T-helper 1 cell treated with Interleukin-12 subunit alpha and Interleukin-12 subunit beta and Interleukin-4 antibody, amounts not matched to agents 30 ng/mL and 1 ng/mL, for 36 hours (primary cell): Measurements from ENCODE around the gene KCNC1. TPM values are rescaled to one million over a fixed set of nuclear protein-coding genes. Genes with fewer than 3 reads are reported as not detected.

Source experiments
- intact Hi-C: fragments of 100-400 bp; cut with micrococcal nuclease; formaldehyde crosslinking; loops from one replicate; pipeline ENCODE4 v1.15.1; 2024
- total RNA-seq: library from RNA; stranded (reverse); gene quantifications from 2 replicates; pipeline ENCODE4 v1.2.3, GENCODE V29; 2022

KCNC1 gene
- total RNA-seq, 1 donor from 2014 or later: not detected

DNA sequence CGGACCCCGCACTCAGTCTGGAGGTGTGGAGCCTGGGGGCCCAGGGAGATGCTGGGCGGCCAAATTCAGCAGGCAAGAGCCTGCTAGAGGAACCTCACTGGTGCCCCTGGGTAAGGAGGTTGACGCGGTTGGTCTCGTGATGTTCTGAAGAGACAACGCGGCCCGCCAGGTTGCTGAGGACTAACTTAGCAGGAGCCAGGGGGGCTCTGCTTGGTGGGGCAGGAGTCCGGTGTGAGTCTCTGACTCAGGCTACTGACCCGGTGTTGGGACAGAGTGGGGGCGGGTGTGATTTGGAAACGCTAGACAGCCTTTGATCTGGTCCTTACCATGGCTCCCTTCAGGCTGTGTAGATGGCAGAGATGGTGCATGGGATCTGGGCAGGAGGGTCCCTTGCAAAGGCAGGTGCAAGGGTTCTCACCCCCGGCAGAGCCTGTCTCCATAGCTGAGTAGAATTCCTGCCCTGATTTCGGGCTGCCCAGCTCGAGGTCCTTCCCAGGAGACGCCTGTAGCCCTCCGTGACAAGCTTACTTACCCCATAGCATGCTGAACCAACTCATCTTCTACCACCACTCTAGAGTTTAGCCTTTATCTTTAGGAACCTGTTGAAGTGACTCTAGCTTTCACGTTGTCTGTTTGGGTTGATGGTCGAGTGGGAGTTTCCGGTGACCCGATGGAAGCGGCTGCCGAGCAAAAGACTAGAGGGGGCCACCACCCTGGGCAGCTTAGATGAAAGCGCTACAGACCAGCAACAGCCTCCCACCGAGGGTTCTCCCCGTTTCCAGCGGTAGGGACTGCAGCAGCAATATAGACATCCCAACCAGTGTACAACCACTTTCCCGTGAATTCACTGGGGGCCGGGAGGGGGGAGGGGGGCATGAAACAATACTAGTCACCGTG is 38.4 kb downstream of the KCNC1 start:
- intact Hi-C loops: no loop called here

DNA sequence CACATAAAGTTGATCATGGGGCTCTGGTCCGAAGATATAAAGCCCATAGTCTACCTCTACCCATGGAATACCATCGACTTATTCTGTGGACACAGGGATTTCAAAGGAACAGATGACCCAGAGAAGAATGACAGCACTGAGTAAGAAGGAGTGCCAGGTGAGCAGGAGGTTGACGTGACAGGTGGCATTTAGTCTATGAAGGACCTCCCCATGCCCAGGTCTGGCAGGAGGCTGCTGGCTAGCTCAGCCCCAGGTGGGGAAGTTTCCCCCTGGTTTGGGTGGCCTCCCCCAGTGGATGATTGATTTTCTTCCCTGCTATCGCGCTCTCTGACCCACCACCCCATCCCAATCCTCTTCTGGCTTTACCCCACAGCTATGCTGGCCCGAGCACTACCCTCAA is 39.1 kb downstream of the KCNC1 start:
- intact Hi-C loops: no loop called here

DNA sequence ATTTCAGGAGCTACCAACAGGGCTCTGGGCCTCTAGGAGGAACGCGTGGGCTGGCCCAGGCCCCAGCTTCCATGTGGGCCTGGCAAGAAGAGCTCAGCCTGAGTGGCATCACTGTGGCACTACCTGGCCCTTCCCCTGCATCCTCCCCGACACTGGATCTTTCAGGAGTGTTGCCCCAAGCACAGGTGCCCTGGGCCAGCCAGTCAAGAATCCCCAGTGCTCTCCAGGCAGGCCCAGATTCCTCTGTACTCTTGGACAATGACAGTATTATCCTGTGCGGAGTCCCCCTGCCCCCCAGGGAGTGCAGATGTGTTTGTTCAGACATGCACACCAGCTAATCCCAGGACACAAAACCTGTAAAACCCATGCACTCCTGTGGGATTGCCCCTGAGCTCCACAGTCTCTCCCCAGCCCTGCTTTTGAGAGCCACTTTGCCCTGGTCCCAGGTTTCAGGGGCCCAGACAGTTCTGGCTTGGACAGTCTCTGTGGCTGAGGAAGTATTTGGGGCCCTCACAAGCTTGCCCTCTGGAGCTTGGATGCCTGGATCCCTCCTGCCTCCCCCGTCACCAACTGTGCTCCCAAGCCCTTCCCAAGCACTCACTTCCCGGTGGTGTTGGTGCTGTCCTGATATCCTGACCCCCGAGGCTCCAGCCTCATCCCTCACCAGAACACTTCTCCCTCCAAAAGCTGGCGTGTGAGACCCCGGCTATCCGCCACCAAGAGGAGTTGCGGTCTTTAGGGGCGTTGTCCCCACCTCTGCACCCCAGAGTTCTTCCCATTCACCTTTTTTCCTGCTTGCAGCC is 39.9 kb downstream of the KCNC1 start:
- intact Hi-C loops: no loop called here

DNA sequence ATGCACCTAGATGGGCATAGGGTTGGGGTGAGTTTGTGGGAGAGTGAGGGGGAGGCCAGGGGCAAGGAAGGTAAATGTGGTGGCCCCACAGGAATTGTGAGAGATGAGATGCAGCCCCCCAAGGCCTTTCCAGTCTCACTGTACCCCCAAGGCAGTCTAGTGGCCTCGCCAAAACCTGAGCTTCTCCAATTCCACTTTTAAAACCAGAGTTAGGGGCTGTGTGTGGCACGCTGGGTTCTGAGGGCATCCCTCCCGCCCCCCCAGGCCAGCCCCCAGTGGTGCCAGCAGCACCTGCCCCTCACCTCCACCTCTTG is 40.4 kb downstream of the KCNC1 start:
- intact Hi-C loops: no loop called here

DNA sequence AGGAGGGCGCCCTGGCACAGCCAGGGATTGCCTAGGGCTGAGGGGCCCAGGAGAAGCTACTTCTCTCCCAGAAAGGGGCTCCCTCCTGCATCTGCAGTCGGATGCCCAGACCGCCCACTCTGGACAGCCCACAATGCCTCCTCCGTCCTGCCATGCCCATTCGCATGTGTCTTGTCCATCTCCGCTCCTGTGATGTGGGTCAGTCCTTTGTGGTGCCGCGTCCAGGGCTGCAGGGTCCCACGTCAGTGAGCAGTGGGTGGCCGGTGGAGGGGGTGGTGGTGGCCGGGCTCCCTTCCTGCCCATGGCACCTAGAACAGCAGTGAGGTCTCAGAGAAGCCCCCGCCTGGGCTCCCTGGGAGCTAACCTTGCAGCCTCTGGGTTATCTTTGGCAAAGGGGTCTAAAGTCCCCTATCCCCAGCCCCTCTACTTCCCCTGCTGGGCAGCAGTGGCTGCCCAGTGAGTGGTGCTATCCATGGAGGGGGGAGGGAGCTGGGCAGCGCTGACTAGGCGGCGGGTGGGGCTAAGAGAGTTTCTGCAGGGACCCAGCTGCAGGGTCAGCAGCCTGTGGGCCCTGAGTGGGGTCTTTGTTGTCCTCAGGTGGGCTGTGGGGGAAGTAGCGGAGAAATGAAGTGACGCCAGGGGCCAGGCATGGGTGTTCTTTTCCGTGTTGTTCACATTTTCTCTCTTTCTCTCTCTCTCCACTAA is 41.1 kb downstream of the KCNC1 start:
- intact Hi-C loops: no loop called here

DNA sequence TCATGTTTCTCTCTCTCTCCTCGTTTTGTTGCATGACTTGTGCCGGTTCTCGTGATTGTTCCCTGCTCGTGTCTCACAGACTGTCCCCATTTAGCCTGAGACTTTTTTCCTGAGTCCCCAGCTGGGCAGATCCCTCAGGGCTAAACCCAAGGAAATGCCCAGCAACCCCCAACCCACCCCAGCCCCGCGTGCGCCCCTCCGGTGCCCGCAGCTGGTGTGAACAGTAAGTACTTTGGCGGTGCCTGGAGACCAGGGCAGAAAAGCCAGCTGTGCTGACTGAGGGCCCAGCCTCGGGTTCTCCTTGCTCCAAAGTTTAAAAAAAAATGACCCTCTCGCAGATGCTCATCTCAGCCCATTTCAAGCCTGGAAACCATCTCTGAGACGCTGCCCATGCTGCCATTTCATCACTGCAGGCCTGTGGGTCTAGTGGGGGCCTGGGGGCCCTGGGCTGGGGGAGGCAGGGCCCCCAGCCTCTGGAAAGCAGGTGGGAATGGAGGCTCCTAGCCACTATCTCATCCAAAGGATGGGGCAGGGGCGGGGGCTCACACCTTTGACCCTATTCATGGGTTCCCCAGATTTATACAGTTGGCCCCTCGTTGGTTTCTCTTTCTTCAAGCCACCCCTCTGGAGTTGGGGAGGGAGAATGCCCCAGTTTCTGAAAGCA is 41.8 kb downstream of the KCNC1 start:
- intact Hi-C loops: no loop called here

DNA sequence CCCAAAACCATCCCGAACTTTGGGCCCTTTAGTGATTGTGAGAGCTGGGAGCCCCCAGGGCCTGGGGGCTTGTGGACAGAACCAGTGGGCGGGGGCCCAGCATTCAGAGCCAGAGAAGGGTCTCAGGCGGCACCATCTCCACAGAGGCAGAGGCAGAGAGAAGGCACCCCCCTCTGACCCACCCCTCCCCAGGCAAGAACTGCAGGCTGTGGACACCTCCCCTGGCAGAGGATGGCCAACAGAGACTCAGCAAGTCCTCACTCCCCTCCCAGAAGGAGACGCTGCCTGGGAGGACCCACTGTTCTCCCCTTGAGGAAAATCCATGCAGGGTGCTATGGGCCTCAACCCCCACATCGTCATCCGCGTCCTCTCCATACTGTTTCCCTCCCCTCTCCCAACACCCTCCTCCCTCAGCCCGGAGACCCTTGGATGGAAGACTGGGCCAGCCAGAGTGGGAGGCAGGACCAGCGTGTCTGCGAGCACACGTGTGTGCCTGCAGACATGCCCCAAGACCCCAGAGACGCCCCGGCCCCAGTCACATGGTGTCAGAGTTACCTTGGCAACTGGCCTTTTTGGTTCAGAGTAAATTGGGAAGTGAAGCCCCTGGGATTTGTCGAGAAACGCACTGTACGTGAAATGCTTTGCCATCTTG is 42.6 kb downstream of the KCNC1 start:
- intact Hi-C loops: no loop called here

DNA sequence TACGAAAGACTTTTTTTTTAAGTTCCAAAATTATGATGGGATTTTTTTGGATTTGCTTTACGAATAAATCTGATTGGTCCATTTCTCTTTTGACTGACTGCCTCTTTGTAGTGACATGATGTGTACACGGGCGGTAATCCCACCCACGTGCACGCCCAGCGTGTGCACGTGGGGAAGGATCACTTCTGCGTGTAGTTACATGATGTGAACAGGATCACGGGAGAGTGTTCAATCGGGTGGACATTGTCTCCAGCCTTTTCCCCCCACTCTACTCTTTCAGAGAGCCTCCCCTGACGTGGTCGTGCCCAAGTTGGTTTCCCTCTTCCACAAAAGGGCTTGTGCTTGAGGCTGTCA is 43.1 kb downstream of the KCNC1 start:
- intact Hi-C loops: no loop called here

DNA sequence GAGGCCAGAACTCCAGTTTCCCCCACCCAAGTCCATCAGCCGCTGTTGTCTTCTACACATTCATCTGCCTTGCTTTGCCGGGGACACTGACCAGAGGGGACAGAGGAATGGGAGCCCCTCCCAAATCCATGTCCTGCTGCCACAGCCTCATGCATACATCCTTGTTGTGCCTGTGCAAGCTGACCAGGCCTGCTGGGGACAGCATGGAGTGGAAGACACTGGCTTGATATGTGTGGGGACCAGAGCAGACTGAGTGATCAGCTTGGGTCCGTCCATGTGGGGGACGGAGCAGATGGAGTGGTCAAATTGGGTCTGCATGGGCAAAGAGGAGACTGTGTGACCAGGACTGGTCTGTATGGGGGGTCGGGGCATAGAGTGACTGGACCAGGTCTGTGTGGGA is 43.8 kb downstream of the KCNC1 start:
- intact Hi-C loops: no loop called here

DNA sequence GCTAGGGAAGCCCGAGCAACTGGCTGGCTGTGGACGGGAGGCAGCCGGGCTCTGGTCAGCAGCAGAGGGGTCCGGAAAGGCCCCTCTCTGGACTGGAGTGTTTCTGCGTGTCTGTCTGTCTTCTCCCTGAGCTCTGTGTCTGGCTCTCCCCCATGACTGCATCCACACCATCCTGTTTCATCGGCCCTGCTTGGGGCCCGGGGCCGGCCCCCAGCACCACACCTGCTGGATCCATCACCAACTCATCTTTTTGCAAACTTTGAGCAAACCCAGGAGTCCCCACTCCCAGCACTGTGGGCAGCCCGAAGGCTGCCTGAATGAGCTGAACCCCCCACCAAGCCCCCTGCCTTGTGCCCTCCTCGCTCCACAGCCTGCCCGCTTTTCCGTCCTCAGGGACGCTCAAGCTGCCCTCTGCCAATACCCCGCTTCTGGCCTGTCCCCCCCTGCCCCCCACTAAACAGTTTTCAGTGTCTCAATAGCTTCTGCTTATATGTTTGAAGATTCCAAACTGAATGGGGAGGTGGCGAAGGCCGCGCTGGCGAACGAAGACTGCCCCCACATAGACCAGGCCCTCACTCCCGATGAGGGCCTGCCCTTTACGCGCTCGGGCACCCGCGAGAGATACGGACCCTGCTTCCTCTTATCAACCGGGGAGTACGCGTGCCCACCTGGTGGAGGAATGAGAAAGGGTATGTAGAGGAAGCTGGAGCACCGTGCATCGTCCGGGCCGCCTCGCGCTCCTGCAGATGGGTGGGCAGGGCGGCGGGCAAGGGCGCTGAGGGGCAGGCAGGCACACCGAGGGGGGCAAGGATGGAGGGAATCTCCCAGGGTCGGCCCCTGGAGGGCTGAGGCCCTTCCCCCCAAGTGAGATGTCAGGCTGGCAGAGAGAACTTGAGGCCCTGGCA is 44.6 kb downstream of the KCNC1 start:
- intact Hi-C loops: no loop called here

DNA sequence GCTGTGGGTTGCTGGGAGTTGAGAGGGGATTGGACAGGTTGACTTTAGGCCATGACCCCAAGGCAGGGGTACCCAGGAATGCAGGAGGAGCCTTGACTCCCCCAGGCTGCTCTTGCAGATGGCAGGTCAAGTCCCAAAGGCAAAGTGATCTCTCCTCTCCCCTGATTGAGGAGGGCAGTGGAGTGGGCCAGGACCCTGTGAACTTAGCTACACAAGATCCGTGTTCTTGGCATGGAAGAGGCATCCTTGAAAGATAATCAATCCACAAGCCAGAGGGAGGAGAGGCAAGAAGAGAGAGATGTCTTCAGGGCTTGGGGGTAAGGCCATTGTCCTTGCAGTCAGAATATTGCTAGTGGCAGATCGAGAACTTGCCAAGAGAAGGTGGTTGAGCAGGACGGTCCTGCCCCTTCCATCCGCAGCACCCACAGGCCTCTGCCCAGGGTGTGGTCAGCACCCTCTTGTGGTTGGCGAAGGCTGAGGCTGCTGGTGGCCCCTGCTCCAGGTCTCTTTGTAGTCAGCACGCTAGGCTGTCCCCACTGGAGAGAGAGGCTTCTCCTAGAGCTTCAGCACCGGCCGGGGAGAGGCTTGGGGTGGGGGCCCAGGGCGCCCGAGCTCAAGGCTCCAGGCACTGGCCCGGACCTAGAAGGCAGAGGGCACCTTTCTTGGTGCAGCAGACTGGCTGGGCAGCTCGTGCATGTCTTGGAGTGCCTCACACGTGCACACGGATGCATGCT is 45.4 kb downstream of the KCNC1 start:
- intact Hi-C loops: no loop called here

DNA sequence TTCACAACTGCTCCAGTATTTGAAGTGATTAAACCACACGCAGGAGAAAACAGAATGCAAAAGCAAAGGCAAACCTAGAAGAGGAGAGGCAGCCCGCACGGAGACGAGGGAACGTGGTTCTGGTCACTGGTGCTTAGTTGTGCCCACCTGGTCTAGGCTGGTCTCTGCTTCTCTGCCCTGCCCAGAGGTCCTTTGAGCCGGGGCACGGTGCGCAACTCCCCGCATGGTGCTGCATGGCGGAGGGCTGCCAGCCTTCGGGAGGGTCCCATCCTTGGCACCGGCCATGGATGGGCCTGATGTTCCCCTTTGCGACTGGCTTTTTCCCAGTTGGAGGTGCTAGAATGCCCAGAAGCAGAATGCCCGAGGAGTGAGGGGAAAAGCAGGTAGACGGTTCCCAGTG is 46.1 kb downstream of the KCNC1 start:
- intact Hi-C loops: no loop called here

DNA sequence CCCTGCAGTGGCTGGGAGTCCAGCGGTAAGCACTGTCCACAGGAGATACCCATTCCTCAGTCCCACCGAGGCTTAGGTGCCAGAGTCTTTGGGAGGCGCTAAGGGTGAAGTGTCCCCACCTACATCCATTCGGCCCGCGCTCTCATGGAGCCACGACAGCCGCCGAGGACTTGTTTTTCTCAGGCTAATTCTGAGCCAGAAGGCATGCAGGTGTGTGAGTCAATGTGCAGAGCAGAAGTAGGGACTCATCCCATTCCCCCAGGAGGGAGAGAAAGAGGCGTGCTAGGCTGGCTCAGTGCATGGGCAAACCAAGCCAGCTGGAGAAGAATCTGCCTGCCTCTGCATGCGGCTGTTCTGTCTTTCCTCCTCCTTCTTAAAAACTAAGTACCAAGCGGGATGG is 46.6 kb downstream of the KCNC1 start:
- intact Hi-C loops: no loop called here

DNA sequence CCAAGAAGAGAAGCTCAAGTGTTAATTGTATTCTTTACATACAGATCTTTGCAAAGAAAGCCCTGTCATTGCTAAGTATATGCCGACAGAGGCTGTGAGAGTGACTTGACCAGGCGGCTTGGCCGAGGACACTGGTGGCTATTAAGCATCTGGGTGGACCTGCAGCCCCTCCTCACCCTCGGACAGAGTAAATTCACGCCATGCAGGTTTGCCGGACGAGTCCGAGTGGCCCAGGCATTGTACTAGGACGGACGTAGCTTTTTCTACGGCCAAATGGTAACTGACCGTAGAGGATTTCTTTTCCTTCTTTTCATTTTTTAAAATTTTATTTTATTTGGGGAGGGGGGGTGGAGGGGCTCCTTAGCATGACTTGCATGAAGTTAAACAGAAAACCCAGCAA is 47.0 kb downstream of the KCNC1 start:
- intact Hi-C loops: no loop called here

DNA sequence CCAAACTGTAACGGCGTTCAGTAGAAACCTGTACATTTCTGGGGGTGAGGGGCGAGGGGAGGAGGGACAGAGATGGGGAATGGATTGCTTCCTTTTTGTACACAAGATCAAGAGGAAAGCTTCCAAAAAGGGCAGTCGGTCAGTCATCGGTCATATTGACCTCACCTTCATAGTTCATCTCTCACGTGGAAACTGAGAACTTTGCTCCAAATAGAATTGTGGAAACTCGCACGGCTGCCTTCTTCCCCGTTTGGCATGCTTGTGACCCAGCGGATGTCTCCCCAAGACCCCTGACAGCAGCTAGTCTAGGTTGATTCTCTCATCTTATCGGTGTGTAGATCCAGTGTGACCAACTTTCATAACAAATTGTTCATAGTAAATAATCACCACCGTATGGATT is 47.6 kb downstream of the KCNC1 start:
- intact Hi-C loops: no loop called here

DNA sequence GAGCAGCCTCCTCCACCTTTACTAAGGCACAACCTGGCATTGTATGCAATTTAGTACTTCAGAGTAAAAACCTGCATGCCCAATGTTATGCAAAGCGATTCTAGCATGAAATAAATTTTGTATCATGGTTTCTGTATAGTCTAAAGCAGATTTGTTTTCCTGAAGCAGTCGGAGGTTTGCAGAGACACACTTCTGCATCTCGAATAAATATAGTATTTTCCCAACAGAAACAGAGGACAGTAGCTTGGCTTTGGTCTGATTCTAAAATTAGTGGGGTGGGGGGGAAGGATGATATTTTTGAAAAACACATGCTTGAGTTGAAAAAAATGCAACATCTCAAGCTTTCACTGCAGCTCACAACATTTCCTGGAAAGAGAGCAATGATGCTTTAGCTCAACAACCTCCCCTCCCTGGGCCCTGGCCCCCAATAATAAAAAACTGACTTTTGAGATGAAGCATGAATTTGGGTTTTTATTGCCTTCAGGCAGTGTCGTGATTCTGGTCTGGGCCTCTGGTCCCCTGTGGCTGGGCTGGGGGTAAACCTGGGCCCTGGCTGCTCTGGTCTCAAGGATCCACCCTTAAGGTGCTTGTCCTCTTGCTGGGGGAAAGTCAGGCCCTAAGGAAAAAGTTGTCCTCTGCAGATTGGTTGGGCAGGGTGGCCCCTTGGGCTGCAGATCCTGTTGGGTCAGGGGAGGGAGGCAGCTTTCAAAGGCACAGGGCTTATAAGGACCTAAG is 48.2 kb downstream of the KCNC1 start:
- intact Hi-C loops: no loop called here

DNA sequence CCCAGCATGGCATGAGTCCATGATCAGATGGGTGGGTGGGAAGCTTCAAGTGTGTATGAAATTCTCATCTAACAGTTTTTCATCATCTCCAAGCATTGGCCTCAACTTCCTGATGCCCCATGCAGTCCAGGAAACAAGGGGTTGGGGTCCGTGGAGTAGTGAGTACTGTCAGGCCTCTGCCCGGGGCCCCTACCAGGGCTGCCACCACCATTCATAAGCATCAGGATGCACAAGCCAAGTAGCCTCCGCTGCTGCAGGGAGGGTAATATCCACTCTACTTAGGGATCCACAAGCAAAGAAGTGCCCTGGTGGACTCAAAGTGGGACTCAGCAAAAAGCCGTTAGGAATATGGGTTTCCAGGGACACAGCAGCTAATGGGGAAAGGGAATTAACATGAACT is 49.3 kb downstream of the KCNC1 start:
- intact Hi-C loops: no loop called here

DNA sequence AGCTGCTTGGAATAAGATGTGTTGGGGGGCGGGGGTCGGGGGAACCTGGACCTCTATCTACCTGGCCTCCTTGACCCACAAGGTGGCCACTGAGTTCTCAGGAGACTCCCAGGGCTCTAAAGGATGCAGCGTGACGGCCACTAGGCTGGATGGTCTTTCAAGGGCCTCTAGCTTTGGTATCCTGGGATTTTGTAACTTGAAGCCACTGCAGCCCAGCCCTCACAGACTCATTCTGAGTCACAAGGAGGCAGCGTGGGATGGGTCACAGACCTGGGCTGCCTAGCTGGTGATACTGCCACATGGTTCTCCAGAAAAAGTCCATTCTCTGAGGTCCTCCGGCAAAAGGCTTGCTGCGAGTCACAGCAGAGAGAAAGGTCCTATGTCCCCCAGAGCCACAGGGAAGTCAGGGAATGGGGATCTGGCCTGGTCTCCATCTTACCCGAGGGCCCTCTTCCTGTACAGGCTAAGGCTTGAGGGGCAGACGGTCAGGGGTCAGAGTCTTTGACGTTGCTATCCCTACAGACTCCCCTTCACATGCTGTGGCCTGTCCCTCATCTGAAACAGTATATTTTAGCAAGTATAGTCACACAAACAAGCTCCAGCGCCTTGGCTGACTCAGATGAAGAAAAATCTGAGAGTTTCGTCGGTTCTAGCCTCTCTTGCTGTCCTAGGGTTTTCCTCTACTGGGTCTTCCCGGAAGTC is 52.4 kb downstream of the KCNC1 start:
- intact Hi-C loops: no loop called here
